ENCODE results near the gene RIN2.

DNA sequence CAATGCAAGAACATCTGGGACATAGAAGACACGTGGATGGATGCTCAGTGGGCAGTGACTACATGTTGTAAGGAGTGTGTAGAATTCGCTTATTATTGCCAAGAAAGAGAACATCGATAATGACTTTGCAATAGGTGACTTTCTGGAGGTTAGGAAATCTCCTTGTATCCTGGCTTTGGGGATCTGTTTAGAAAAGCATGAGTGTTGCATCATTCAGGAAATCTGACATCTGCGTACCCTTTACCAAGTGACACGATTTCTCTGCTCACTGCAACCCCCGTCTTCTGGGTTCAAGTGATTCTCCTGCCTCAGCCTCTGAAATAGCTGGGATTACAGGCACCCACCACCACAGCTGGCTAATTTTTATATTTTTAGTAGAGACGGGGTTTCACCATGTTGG, 23.2 kb downstream of the RIN2 start:
- no peak for TF ChIP-seq CTCF (conservative IDR thresholded peaks at IDR 0.05; ENCODE audit: low read depth in 2 of 2)
- TF ChIP-seq POLR2AphosphoS5 (IDR thresholded peaks at IDR 0.05; ENCODE audit: low read depth), result no peak
- TF ChIP-seq, protein P1, sequence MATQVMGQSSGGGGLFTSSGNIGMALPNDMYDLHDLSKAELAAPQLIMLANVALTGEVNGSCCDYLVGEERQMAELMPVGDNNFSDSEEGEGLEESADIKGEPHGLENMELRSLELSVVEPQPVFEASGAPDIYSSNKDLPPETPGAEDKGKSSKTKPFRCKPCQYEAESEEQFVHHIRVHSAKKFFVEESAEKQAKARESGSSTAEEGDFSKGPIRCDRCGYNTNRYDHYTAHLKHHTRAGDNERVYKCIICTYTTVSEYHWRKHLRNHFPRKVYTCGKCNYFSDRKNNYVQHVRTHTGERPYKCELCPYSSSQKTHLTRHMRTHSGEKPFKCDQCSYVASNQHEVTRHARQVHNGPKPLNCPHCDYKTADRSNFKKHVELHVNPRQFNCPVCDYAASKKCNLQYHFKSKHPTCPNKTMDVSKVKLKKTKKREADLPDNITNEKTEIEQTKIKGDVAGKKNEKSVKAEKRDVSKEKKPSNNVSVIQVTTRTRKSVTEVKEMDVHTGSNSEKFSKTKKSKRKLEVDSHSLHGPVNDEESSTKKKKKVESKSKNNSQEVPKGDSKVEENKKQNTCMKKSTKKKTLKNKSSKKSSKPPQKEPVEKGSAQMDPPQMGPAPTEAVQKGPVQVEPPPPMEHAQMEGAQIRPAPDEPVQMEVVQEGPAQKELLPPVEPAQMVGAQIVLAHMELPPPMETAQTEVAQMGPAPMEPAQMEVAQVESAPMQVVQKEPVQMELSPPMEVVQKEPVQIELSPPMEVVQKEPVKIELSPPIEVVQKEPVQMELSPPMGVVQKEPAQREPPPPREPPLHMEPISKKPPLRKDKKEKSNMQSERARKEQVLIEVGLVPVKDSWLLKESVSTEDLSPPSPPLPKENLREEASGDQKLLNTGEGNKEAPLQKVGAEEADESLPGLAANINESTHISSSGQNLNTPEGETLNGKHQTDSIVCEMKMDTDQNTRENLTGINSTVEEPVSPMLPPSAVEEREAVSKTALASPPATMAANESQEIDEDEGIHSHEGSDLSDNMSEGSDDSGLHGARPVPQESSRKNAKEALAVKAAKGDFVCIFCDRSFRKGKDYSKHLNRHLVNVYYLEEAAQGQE (IDR thresholded peaks at IDR 0.05; ENCODE audit: unreplicated experiment), result no peak

Data from GM23338 (cell line).